HEK293T (cell line): ENCODE data around the gene ZBTB11.

Experiments used
- BHLHE40 ChIP-seq: fragments of 450-650 bp; IDR thresholded peaks from 2 replicates; pipeline ENCODE4 v1.6.1; 2016; ENCODE audit warnings: mild to moderate bottlenecking, moderate library complexity, borderline replicate concordance
- FOXK2 ChIP-seq: fragments of 450-650 bp; IDR thresholded peaks from 2 replicates; pipeline ENCODE4 v1.6.1; 2016; ENCODE audit warnings: mild to moderate bottlenecking

- TF ChIP-seq BHLHE40 (no peak), FOXK2 (no peak)
Observed at GRCh38 chr3:101674518-101674917, 2.4 kb downstream of the ZBTB11 start.
